GM18861 (cell line): ENCODE measurements around the gene ADAMTS7.
"Not testable (repeated sequence)": the region's sequence is repeated elsewhere in the genome, so short reads cannot be mapped to it uniquely, and the experiment has no call there.

Experiments used
- ATAC-seq: cut with Tn5 transposase; IDR thresholded peaks from one replicate; pipeline ENCODE4 v1.9.1; 2021; ENCODE audit not compliant: unreplicated experiment

The ADAMTS7 gene

GRCh38 chr15:78781381-78781780 is 29.9 kb downstream of the ADAMTS7 start:
- ATAC-seq: not testable (repeated sequence)

DNA sequence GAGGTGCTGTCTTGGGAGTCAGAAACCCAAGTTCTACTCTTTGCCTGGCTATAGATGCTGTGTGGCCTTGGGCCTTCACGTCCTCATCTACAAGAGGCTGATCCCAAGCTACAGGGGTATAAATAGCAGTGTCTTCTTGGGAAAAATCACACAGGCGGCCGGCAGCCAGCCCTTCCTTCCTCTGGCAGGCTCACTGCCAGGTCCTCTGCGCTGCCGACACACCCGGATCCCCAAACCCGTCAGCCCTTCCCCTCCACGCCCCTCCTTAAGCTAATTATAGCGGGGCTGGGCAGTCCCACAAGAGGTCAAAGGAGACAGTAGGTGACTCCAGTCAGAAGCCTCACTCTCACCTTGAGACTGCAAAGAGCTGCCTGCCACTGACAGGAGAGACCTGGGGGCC is 31.3 kb downstream of the ADAMTS7 start:
- ATAC-seq: not testable (repeated sequence)

DNA sequence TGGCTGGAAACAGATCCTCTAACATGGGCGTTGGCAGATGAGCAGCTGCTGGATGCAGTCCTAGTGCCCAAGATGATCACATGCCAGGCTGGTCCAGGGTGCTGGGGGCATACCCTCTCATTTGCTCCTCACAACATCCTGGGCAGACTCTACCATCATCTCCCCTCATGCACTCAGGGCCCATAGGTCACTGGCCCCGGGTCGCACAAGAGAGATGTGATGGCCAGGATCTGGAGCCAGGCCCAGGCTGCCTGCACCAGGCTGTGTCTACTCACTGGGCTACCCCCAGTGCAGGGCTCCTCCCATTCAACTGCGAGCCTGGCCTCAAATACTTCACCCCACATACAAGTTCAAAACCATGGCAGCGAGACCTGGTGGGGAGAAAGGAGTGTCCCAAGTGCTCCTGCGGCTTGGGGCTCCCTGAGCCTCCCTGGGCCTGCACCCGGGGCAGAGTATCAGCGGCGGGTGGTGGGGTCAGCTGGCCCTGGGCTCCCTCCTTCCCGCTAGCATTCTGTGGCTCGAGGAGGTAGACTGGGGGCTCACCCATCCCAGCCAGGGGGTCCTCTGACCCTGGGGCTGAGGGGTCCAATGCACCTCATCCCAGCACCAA is 32.0 kb downstream of the ADAMTS7 start:
- not testable (repeated sequence) for ATAC-seq

DNA sequence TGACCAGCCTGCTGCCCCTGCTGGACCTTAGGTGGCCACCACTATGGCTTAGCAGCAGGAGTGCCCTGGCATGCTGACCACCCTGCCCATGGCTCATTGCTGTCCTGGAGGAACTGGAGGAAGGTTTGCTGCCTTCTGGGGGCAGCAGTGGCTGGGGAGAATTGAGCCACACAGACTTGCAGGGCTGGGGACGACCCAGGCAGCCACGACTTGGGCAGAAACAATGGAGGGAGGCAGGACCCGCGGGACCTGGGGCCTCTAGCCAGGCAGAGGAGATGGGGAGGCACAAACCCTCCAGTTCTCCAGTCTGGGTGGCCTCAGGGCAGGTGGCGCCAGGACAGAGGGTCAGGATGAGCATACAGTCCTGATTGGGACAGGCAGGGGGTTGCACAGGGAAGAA is 32.8 kb downstream of the ADAMTS7 start:
- ATAC-seq: no peak

DNA sequence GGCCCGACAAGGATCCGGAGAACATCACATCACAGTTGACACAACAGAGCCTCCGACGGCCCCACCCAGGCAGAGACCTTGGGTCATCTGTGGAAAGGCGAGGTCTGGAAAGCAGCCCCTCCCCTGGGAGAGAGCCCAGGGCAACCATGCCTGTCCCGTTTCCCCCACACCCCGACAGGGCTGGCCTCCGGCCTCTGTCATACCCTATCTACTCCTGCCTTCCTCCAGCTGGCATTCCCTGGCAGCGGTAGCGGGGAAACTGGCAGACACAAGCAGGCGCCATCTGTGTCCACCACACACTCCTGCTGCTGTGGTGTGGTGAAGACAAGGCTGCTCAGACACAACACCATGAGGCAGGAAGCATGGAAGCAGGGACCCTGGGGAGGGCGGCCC is 33.3 kb downstream of the ADAMTS7 start:
- not testable (repeated sequence) for ATAC-seq

- not testable (repeated sequence) for ATAC-seq
These were observed 33.8 kb downstream of the ADAMTS7 start for GRCh38 chr15:78777290-78777952.

DNA sequence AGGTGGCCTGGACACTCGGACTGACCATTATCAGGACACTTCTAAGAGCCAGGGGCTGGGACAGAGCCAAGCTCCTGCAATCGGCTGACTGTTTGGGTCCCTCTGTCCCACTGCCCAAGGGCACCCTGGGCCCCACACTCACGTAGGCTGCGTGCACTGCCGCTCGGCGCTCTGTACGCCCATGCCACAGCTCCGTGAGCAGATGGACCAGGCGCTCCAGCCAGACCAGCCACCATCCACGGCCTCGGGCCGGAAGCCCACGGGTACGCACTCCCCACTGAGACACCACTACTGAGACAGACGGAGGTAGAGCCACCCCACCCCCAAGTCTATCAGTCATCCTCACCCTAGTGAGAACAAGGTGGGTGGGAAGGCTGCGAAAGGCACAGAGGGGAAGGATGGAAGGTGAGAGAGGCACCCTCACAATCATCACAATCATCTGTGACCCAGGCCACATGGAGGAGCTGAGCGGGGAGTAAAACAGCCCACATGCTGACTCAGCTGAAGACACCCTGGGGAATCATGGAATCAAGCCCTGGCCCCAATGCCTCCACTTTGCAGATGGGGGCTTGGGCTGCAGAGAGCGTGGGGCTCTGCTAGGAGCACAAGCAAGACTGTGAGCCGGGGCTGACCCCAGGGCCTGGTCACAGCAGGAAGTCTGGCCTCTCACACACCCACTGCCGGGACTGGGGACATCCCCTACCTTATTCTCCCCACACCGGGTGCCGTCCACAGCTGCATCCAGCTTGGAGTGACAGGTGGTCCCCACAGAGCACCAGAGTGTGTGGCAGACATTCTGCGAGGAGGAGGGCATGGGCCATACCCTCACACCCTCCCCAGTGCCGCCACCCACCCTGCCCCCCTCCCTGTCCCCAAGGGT is 35.0 kb downstream of the ADAMTS7 start:
- not testable (repeated sequence) for ATAC-seq

- ATAC-seq: no peak
These were observed 35.8 kb downstream of the ADAMTS7 start for GRCh38 chr15:78775472-78775871.

GRCh38 chr15:78774451-78774990 is 36.7 kb downstream of the ADAMTS7 start:
- not testable (repeated sequence) for ATAC-seq

DNA sequence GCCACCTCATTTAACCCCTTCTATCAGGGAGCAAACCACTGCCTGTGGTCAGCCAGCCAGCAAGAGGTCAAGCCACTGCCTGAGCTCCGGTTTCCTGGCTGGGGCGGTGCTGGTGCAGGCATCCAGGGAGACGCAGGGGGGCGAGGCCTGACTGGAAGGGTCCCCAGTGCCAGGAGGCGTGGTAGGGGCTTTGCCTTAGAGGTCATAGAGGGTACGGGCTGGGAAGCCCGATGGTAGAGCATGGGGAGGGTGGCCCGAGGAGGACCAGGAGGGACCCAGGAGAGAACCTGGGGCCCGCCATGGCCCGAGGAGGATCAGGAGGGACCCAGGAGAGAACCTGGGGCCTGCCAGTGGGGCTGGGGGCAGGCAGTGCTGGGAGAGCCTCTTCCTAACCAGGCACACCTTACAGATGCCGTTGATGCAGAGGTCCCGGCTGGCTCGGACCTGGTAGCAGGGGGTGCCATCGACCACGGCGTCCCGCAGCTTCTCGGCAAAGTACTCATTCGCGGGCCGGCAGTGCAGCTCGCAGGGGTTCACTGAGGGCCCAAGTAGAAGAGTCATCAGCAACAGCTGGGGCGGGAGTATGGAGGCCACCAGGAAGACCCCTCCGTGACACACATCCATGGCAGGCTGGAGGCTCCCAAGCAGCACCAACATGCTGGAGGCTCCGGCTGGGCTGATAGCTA is 37.4 kb downstream of the ADAMTS7 start:
- not testable (repeated sequence) for ATAC-seq

- no peak for ATAC-seq
These were observed 38.5 kb downstream of the ADAMTS7 start for GRCh38 chr15:78772738-78773137.

DNA sequence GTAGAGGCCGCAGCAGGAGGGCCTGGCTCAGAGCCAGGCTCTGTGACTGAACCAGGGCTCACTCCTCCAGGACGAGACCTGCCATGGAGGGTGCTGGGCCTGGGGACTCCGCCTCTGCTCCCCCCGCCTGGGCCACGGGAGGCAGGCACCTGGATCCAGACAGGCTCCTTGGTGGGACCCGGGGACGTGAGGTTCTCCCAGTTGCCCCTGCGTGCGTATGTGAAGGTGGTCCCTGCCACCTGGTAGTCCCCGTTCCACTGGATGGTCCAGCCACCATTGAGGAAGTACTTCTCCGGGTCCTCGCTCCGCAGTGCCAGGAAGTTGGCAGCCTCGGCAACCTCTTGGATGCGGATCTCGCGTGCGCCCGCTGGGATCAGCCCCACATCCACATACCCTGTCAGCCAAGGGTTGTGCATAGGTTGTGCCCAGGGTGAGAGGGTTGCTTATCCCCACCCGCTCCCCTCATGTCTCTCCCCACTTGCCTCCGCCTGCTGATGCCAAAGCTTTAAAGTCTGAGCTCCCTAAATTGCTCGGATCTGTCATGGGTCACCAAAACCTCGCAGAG is 39.7 kb downstream of the ADAMTS7 start:
- not testable (repeated sequence) for ATAC-seq

GRCh38 chr15:78771020-78771419 is 40.2 kb downstream of the ADAMTS7 start:
- not testable (repeated sequence) for ATAC-seq

DNA sequence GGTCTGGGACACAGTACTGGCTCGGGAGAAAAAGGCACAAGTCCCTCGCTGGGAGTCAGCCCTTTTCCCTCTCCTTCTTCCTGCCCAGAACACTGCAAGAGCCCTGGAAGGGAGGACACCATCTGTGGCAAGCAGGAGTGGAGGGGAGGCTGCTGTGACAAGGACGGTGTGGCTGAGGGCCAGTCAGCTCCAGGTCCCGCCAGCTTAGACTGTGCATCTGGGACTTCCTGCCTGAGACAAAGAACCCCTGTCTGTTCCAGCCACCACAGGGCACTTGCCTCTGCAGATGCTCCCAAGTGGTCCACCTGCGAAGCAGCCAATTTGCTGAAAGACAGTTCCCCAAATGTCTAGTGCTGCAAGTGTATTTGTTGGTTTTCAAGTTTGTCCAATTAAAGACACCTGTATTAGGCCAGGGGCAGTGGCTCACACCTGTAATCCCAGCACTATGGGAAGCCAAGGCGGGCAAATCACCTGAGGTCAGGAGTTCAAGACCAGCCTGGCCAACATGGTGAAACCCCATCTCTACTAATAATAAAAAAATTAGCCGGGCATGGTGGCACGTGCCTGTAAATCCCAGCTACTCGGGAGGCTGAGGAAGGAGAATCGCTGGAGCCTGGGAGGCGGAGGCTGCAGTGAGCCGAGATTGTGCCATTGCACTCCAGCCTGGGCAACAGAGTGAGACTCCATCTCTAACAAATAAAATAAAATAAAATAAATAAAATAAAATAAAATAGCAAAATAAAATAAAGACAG is 41.6 kb downstream of the ADAMTS7 start:
- ATAC-seq: not testable (repeated sequence)

DNA sequence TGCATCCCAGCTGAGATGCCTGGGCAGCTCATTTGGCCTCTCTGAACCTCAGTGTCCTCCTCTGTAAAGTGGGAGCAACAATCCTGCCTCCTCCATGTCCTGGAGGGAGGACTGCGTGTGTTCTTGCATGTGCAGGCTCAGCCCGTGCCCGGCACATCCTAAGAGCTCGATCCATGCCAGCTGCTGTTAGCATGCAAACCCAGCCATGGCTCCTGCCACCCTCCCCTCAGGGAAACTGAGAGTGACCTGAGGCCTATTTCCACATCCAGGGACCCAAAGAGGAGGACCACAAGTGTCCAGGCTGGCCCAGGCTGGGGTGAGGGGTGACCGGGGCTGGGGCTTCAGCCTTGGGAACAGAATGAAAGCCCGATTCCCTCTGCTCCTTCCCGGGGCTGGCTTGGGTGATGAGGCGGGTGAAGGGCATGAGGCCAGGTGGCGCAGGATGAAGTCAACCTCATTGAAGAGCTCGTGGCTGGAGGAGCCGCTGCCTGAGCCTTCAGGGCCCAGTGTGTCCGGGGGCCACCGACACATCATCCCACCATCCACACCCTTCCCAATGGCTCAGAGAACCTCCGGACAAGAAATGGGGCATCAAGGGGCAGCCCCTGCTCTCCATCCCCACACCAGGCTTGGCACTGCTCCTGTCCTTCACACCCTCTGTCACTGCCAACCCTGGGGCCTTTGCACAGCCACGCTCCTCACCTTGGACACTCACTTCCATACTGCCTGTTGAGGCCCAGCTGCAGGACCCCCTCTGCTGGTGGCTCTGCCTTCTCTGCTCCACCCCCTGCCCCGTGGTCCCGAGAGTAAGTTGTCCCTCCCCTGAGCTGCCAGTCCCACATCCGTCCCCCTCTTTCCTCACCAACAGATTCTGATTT is 42.5 kb downstream of the ADAMTS7 start:
- no peak for ATAC-seq

DNA sequence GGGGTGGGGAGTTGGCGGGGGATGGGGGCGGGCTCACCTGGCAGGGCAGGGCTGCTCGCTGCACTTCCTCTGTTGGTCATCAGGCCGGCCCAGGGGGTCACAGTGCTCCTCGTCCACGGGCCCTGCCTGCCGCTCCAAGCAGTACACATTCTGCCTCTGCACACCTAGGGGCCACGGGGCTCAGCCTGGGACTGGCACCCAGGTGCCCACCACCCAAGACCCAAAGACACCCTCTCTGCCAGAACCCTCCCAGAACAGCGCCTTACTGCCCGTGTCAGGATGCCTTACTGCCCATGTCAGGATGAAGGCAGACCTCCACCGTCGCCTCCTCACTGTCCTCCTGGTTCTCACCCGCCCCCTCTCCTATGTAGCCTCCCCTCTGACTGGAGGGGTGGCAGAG is 43.2 kb downstream of the ADAMTS7 start:
- no peak for ATAC-seq

- ATAC-seq: no peak
These were observed 43.8 kb downstream of the ADAMTS7 start for GRCh38 chr15:78767331-78767951.

GRCh38 chr15:78766641-78767071 is 44.6 kb downstream of the ADAMTS7 start:
- not testable (repeated sequence) for ATAC-seq
